Activated CD4-positive, alpha-beta T cell treated with anti-CD3 and anti-CD28 coated beads, Interleukin-2, amount 10 ng/mL, durations not matched to agents 7 days and 5 days (primary cell): ENCODE measurements around the gene ACAP2. TPM values are rescaled to one million over a fixed set of nuclear protein-coding genes. Genes with fewer than 3 reads are reported as not detected.
"Not testable (repeated sequence)": the region's sequence is repeated elsewhere in the genome, so short reads cannot be mapped to it uniquely, and the experiment has no call there.

Source experiments
- CTCF ChIA-PET: fragments of 350-600 bp; sonication (Branson Sonifier 250); formaldehyde crosslinking; loops from one replicate; lab custom pipeline; 2021; ENCODE audit warnings: antibody characterized with exemption; lab: Charles Lee
- POLR2A ChIA-PET: fragments of 350-600 bp; sonication (Branson Sonifier 250); formaldehyde crosslinking; loops from one replicate; lab custom pipeline; 2021; ENCODE audit warnings: antibody characterized with exemption; lab: Charles Lee
- DNase-seq: peaks from one replicate; pipeline ENCODE4 v3.0.0-alpha.2; 2020
- H3K27ac Mint-ChIP-seq: one replicate; pipeline ENCODE4 v1.8.0; 2021; ENCODE audit warnings: mild to moderate bottlenecking, moderate library complexity, mixed read lengths
- H3K27me3 Mint-ChIP-seq: one replicate; pipeline ENCODE4 v1.8.0; 2021; ENCODE audit warnings: mixed read lengths
- H3K36me3 Mint-ChIP-seq: one replicate; pipeline ENCODE4 v1.8.0; 2021; ENCODE audit warnings: low read depth, mixed read lengths
- H3K4me1 Mint-ChIP-seq: one replicate; pipeline ENCODE4 v1.8.0; 2021; ENCODE audit warnings: mixed read lengths
- H3K4me3 Mint-ChIP-seq: one replicate; pipeline ENCODE4 v1.8.0; 2021; ENCODE audit warnings: mild to moderate bottlenecking, moderate library complexity, mixed read lengths
- H3K9me3 Mint-ChIP-seq: one replicate; pipeline ENCODE4 v1.8.0; 2021; ENCODE audit warnings: mixed read lengths
- total RNA-seq, 2 experiments: library from RNA; stranded (reverse); gene quantifications; one replicate each; pipeline ENCODE4 v1.2.3, GENCODE V29; 2021

ACAP2 gene, protein sequence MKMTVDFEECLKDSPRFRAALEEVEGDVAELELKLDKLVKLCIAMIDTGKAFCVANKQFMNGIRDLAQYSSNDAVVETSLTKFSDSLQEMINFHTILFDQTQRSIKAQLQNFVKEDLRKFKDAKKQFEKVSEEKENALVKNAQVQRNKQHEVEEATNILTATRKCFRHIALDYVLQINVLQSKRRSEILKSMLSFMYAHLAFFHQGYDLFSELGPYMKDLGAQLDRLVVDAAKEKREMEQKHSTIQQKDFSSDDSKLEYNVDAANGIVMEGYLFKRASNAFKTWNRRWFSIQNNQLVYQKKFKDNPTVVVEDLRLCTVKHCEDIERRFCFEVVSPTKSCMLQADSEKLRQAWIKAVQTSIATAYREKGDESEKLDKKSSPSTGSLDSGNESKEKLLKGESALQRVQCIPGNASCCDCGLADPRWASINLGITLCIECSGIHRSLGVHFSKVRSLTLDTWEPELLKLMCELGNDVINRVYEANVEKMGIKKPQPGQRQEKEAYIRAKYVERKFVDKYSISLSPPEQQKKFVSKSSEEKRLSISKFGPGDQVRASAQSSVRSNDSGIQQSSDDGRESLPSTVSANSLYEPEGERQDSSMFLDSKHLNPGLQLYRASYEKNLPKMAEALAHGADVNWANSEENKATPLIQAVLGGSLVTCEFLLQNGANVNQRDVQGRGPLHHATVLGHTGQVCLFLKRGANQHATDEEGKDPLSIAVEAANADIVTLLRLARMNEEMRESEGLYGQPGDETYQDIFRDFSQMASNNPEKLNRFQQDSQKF
- 10 to 100 TPM; 71.1 to 79.1 TPM for total RNA-seq

DNA sequence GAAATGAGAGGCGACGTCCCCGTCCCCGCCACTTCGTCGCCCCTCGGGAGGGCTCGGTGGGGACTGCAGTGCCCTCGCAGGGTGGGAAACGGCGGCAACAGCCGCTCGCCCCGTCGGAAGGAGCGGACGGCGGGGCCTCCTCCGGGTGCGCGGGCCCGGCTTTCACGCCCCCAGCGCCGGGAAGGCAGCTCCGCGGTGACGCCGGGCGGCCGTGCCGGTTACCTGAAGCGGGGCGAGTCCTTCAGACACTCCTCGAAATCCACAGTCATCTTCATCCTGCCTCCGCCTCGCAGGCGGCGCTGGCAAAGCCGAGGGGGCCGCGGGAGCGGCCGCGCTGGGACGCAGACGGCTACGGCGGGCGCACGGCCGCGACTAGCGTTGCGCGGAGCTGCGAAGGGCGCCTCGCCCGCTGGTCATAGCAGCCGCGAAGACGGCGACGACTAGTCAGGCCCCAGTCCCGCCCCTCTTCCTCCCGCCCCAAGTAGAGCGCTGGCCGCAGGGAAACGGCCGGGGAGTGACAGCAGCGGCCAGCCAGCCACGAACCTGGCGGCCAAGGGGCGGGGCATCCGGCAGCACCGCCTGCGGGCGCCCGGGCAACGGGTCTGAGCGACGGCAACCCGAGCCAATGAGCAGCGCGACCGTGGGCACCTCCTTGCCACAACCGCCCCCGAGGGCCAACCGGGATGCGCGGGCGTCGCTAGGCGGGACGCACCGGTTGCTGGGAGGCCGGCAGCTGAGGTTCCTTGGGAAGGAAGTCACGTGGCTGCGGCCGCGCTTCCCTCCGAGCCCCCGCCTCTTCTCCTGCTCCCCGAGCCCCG is at the start of gene ACAP2:
Gene ACAP2, minus strand, starts transcription at position 448 of the 818 bp plus-strand sequence. Its CDS starts 173 bp downstream, at position 275.
- CTCF ChIA-PET: interaction anchor here (0.5 to 1.7 kb wide), 4 partner anchors 9 to 172 kb away, joined by 3 to 7 read pairs (median 6); partner anchors contain the start of gene XXYLT1
- H3K27me3 Mint-ChIP-seq: no peaks in the 10 kb centered on the region
- peak within 1 kb of the TSS; percentile 95 for H3K27ac Mint-ChIP-seq
- H3K4me3 Mint-ChIP-seq: peak within 1 kb of the TSS; percentile 97
- POLR2A ChIA-PET: no interaction called here
- peaks cover 15% of the 10 kb centered on the region for H3K36me3 Mint-ChIP-seq
- H3K4me1 Mint-ChIP-seq: peaks cover 50% of the 10 kb centered on the region
- DNase-seq: peak; percentile 98
- H3K9me3 Mint-ChIP-seq: no peaks in the 10 kb centered on the region

DNA sequence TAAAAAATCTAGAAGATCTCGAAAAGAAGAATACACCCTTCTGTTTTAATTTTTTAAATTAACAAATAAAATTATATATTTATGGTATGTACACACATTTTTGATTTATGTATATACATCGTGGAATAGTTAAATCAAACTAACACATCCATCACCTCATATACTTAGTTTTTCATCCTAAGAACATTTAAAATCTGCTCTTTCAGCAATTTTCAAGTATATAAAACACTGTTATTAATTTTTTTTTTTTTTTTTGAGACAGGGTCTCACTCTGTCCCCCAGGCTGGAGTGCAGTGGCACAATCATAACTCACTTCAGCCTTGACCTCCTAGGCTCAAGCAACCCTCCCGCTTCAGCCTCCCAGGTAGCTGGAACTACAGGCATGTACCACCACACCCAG is 32.8 kb upstream of the ACAP2 start:
- no peak for DNase-seq
- CTCF ChIA-PET: no interaction called here
- Mint-ChIP-seq H3K4me1 (no peaks in the 10 kb centered on the region), H3K9me3 (no peaks in the 10 kb centered on the region), H3K4me3 (no peak overlapping the region), H3K27me3 (peaks cover 15% of the 10 kb centered on the region), H3K36me3 (no peaks in the 10 kb centered on the region), H3K27ac (no peak overlapping the region)
- POLR2A ChIA-PET: no interaction called here

- CTCF ChIA-PET, H3K27ac Mint-ChIP-seq, POLR2A ChIA-PET, H3K4me3 Mint-ChIP-seq, DNase-seq, H3K4me1 Mint-ChIP-seq, H3K36me3 Mint-ChIP-seq, H3K9me3 Mint-ChIP-seq: not testable (repeated sequence)
- peaks cover 15% of the 10 kb centered on the region for H3K27me3 Mint-ChIP-seq
These were observed 32.3 kb upstream of the ACAP2 start for GRCh38 chr3:195475116-195475515.

GRCh38 chr3:195468841-195469240 is 26.0 kb upstream of the ACAP2 start:
- CTCF ChIA-PET: no interaction called here
- peaks cover 8% of the 10 kb centered on the region for H3K36me3 Mint-ChIP-seq
- H3K9me3 Mint-ChIP-seq: peaks cover 16% of the 10 kb centered on the region
- H3K4me3 Mint-ChIP-seq: no peak overlapping the region
- POLR2A ChIA-PET: no interaction called here
- DNase-seq: no peak
- H3K27ac Mint-ChIP-seq: no peak overlapping the region
- H3K4me1 Mint-ChIP-seq: peaks cover 15% of the 10 kb centered on the region
- no peaks in the 10 kb centered on the region for H3K27me3 Mint-ChIP-seq

DNA sequence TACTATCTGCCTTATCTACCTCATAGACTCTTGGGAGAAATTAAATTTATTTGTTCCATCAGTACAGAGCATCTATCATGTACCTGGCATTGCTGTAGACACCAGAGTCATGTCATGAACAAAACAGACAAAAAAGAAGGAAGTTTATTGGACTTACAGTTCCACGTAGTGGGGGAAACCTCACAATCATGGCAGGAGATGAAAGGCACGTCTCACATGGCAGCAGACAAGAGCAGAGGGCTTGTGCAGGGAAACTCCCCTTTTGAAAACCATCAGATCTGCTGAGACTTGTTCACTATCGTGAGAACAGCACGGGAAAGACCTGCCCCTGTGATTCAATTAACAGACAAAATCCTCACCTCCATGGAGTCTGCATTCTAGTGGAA is 25.6 kb upstream of the ACAP2 start:
- peak overlapping the region; percentile 22 for H3K27ac Mint-ChIP-seq
- no peaks in the 10 kb centered on the region for H3K27me3 Mint-ChIP-seq
- ChIA-PET CTCF (no interaction called here), POLR2A (no interaction called here)
- DNase-seq: no peak
- H3K9me3 Mint-ChIP-seq: peaks cover 16% of the 10 kb centered on the region
- H3K4me1 Mint-ChIP-seq: peaks cover 15% of the 10 kb centered on the region
- no peak overlapping the region for H3K4me3 Mint-ChIP-seq
- peaks cover 8% of the 10 kb centered on the region for H3K36me3 Mint-ChIP-seq

- Mint-ChIP-seq H3K36me3 (peaks cover 8% of the 10 kb centered on the region), H3K27ac (peak overlapping the region; percentile 22), H3K27me3 (no peaks in the 10 kb centered on the region), H3K9me3 (peaks cover 16% of the 10 kb centered on the region), H3K4me1 (peaks cover 15% of the 10 kb centered on the region), H3K4me3 (no peak overlapping the region)
- POLR2A ChIA-PET: no interaction called here
- CTCF ChIA-PET: no interaction called here
- no peak for DNase-seq
These were observed 25.0 kb upstream of the ACAP2 start for GRCh38 chr3:195467641-195468390.

- no peak for DNase-seq
- Mint-ChIP-seq H3K4me1 (peaks cover 15% of the 10 kb centered on the region), H3K36me3 (peaks cover 8% of the 10 kb centered on the region), H3K27ac (no peak overlapping the region), H3K9me3 (peaks cover 16% of the 10 kb centered on the region), H3K4me3 (no peak overlapping the region), H3K27me3 (peaks cover 4% of the 10 kb centered on the region)
- ChIA-PET CTCF (interaction anchor here (0.9 kb wide), 1 partner anchor 70 kb away, joined by 3 read pairs; no protein-coding TSS in a partner anchor), POLR2A (no interaction called here)
These were observed 23.4 kb upstream of the ACAP2 start for GRCh38 chr3:195466251-195466650.

- DNase-seq, H3K9me3 Mint-ChIP-seq, H3K27ac Mint-ChIP-seq, H3K36me3 Mint-ChIP-seq, POLR2A ChIA-PET, H3K4me3 Mint-ChIP-seq, H3K27me3 Mint-ChIP-seq: not testable (repeated sequence)
- H3K4me1 Mint-ChIP-seq: peaks cover 16% of the 10 kb centered on the region
- CTCF ChIA-PET: interaction anchor here (1.3 kb wide), 1 partner anchor 14 kb away, joined by 4 read pairs; no protein-coding TSS in a partner anchor
These were observed 20.1 kb upstream of the ACAP2 start for GRCh38 chr3:195462922-195463321.

GRCh38 chr3:195462308-195462610 is 19.4 kb upstream of the ACAP2 start:
- Mint-ChIP-seq H3K4me3 (no peak overlapping the region), H3K27ac (no peak overlapping the region), H3K36me3 (no peaks in the 10 kb centered on the region), H3K9me3 (peaks cover 2% of the 10 kb centered on the region), H3K27me3 (peaks cover 4% of the 10 kb centered on the region), H3K4me1 (peaks cover 13% of the 10 kb centered on the region)
- DNase-seq: no peak
- POLR2A ChIA-PET: no interaction called here
- CTCF ChIA-PET: interaction anchor here (0.6 to 1.3 kb wide), 3 partner anchors 13 to 720 kb away, joined by 4 read pairs; no protein-coding TSS in a partner anchor

GRCh38 chr3:195461594-195462307 is 18.9 kb upstream of the ACAP2 start:
- ChIA-PET POLR2A (no interaction called here), CTCF (interaction anchor here (0.6 to 1.3 kb wide), 5 partner anchors 9 to 1637 kb away, joined by 4 read pairs; no protein-coding TSS in a partner anchor)
- peaks cover 4% of the 10 kb centered on the region for H3K27me3 Mint-ChIP-seq

DNA sequence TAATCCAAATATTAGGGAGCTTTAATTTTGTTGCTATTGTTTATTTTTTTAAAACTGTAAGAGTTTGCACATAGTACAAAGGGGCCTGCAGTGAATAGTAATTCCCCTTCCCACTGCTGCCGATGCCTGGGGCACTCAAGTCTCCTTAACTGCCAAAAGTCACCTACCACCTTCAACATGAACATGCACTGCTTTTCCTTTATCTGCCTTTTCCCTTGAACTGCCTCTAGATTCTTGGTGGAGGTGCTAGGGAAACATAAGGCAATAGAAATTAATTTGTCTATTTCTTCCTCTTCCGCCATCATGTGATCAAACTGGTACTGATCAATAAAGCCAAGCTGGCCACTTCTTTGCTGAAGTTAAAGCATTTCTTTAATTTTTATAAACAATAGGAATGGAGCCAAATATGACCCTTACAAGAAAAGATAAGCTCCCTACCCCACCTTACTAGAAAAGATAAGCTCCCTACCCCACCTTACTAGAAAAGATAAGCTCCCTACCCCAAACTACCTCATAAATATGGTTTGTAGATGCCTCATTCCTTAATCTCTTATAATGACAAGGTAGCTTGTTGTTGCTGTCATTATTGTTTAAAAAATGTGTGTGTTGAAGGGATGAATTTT is 17.4 kb upstream of the ACAP2 start:
- H3K4me3 Mint-ChIP-seq: no peak overlapping the region
- POLR2A ChIA-PET: no interaction called here
- peaks cover 2% of the 10 kb centered on the region for H3K9me3 Mint-ChIP-seq
- CTCF ChIA-PET: interaction anchor here (0.7 to 1.5 kb wide), 4 partner anchors 11 to 429 kb away, joined by 3 to 4 read pairs (median 3); partner anchors contain the start of gene XXYLT1
- no peak overlapping the region for H3K27ac Mint-ChIP-seq
- no peak for DNase-seq
- H3K4me1 Mint-ChIP-seq: peaks cover 22% of the 10 kb centered on the region
- no peaks in the 10 kb centered on the region for H3K36me3 Mint-ChIP-seq
- peaks cover 4% of the 10 kb centered on the region for H3K27me3 Mint-ChIP-seq

More at GRCh38 chr3:195461594-195462307, 18.9 kb upstream of the ACAP2 start:
- no peak for DNase-seq
- Mint-ChIP-seq H3K4me3 (no peak overlapping the region), H3K36me3 (no peaks in the 10 kb centered on the region), H3K27ac (no peak overlapping the region), H3K9me3 (no peaks in the 10 kb centered on the region), H3K4me1 (peaks cover 13% of the 10 kb centered on the region)
